ENCODE data around the gene GMDS. TPM values are rescaled to one million over a fixed set of nuclear protein-coding genes. Genes with fewer than 3 reads are reported as not detected.
A peak's percentile ranks its signal among the peaks of the same experiment; 100 is the strongest.

Gene GMDS
- total and polyA plus RNA-seq, 2 of the 13 experiments (the other 11 are each of a cell fraction or from before 2014, with no cell fraction given), result 64.4 to 112 TPM

- no peak for TF ChIP-seq TCF12 (IDR thresholded peaks at IDR 0.05)
- peak; percentile 96 for TF ChIP-seq TCF12 (CRISPR knock-in tag; IDR thresholded peaks at IDR 0.05)
- TF ChIP-seq ZNF510 (CRISPR knock-in tag; IDR thresholded peaks at IDR 0.05; ENCODE audit: low read depth), result no peak
- TF ChIP-seq EEA1 (CRISPR knock-in tag; IDR thresholded peaks at IDR 0.05; ENCODE audit: borderline replicate concordance), result no peak
- TF ChIP-seq MNT (IDR thresholded peaks at IDR 0.05), result no peak
- TF ChIP-seq ZNF572 (CRISPR knock-in tag; IDR thresholded peaks at IDR 0.05), result 0 out of 2 replicates have a peak, but pooled peaks have one; percentile 44
- peak; percentile 93 for TF ChIP-seq ZEB1 (IDR thresholded peaks at IDR 0.05; ENCODE audit: insufficient replicate concordance, low read depth)
- TF ChIP-seq ONECUT2 (CRISPR knock-in tag; IDR thresholded peaks at IDR 0.05), result peak; percentile 97
- TF ChIP-seq ZIK1 (CRISPR knock-in tag; IDR thresholded peaks at IDR 0.05; ENCODE audit: borderline replicate concordance, low read depth), result no peak
- peak; percentile 34; the same call in 1 of the 2 replicates for TF ChIP-seq MIER3 (CRISPR knock-in tag; IDR thresholded peaks at IDR 0.05; ENCODE audit: borderline replicate concordance)
- no peak for TF ChIP-seq GMEB2 (CRISPR knock-in tag; IDR thresholded peaks at IDR 0.05; ENCODE audit: low read depth)
- TF ChIP-seq KDM5B (CRISPR knock-in tag; IDR thresholded peaks at IDR 0.05; ENCODE audit: borderline replicate concordance), result peak; percentile 55
- TF ChIP-seq PAXIP1 (CRISPR knock-in tag; conservative IDR thresholded peaks at IDR 0.05), result peak; percentile 63
- TF ChIP-seq SCMH1 (CRISPR knock-in tag; IDR thresholded peaks at IDR 0.05; ENCODE audit: borderline replicate concordance), result no peak
- TF ChIP-seq LRRFIP1 (CRISPR knock-in tag; conservative IDR thresholded peaks at IDR 0.05), result no peak
- TF ChIP-seq NPAS2 (CRISPR knock-in tag; IDR thresholded peaks at IDR 0.05; ENCODE audit: borderline replicate concordance), result no peak
- peak; percentile 77 for TF ChIP-seq ZNF781 (CRISPR knock-in tag; IDR thresholded peaks at IDR 0.05; ENCODE audit: borderline replicate concordance, not compliant biosample characterization)
- peak; percentile 30; the same call in 1 of the 2 replicates for TF ChIP-seq GFI1 (CRISPR knock-in tag; IDR thresholded peaks at IDR 0.05; ENCODE audit: borderline replicate concordance)
- TF ChIP-seq ZFYVE20 (CRISPR knock-in tag; IDR thresholded peaks at IDR 0.05; ENCODE audit: borderline replicate concordance, low read depth), result no peak
Observed at GRCh38 chr6:2245877-2246863, 765 bp upstream of the GMDS start (continued).
